ENCODE measurements around the gene TAF1C. TPM values are rescaled to one million over a fixed set of nuclear protein-coding genes. Genes with fewer than 3 reads are reported as not detected.

Gene TAF1C
- total RNA-seq, 1 experiment from 2014 or later = 40.2 TPM

DNA sequence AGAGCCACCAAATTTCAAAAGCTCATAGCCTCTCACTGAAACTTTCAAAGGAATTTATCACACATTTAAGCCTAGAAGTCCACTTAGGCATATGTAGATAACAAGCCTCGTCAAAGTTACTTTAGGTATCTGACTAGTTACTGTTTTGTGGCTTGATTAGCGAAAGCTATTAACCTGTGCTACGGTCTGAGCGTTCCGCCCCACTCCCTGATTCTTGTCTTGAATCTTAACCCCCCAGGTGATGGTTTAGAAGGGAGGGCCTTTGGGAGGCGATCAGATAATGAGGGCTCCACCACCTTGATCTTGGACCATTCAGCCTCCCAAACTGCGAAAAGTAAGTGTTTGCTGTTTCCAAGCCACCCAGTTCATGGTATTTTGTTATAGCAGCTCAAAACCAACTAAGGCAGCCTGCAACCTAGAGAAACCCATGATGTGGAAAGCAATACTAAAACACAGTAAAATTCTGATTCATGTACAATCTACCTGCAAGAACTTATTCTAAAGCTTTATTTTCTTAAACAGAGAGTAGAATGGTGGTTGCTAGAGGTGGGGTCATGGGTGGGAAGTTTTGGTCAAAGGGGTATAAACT lies 49.0 kb downstream of the TAF1C start:
- Histone ChIP-seq H2AFZ (no peak overlapping the region), H3K36me3 (ENCODE audit: low read depth) (no peaks in the 10 kb centered on the region; the same call in 1 of the 2 replicates), H3F3A (ENCODE audit: insufficient read depth, low read depth) (0 out of 2 replicates have a peak, but pooled peaks cover 7% of the 10 kb centered on the region), H3K27ac (peak overlapping the region; percentile 54; the same call in 1 of the 2 replicates), H3K4me3 (no peak overlapping the region), H3K9me3 (ENCODE audit: insufficient read depth, low read depth) (no peaks in the 10 kb centered on the region), H4K20me1 (ENCODE audit: insufficient read depth) (no peaks in the 10 kb centered on the region), H3K79me2 (ENCODE audit: low read depth) (peaks cover 49% of the 10 kb centered on the region), H3K4me2 (peak overlapping the region; percentile 67), H3K4me1 (replicated peaks; ENCODE audit: insufficient read depth) (peaks cover 21% of the 10 kb centered on the region), H3K27me3 (ENCODE audit: insufficient read depth, low read depth) (no peaks in the 10 kb centered on the region), H3K9me2 (ENCODE audit: insufficient read depth) (no peaks in the 10 kb centered on the region)
- DNase-seq = no peak
- no TSS peak for BruUV-seq (replicated peaks)
- TF ChIP-seq, protein P1, sequence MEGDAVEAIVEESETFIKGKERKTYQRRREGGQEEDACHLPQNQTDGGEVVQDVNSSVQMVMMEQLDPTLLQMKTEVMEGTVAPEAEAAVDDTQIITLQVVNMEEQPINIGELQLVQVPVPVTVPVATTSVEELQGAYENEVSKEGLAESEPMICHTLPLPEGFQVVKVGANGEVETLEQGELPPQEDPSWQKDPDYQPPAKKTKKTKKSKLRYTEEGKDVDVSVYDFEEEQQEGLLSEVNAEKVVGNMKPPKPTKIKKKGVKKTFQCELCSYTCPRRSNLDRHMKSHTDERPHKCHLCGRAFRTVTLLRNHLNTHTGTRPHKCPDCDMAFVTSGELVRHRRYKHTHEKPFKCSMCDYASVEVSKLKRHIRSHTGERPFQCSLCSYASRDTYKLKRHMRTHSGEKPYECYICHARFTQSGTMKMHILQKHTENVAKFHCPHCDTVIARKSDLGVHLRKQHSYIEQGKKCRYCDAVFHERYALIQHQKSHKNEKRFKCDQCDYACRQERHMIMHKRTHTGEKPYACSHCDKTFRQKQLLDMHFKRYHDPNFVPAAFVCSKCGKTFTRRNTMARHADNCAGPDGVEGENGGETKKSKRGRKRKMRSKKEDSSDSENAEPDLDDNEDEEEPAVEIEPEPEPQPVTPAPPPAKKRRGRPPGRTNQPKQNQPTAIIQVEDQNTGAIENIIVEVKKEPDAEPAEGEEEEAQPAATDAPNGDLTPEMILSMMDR (conservative IDR thresholded peaks at IDR 0.05) = no peak
- no peak for TF ChIP-seq EZH2 (IDR thresholded peaks at IDR 0.05; ENCODE audit: low read depth)
- POLR2A ChIA-PET (ENCODE audit: unreplicated experiment) = interaction anchor here (0.6 kb wide), 1 partner anchor 22 kb away, joined by 3 read pairs; no protein-coding TSS in a partner anchor
- intact Hi-C loops (cut with micrococcal nuclease; ENCODE audit: unreplicated experiment) = loop anchor here (1.0 kb wide), 1 partner anchor 19 kb away; no protein-coding TSS in a partner anchor
- CTCF ChIA-PET = interaction anchor here (0.6 to 0.7 kb wide), 2 partner anchors 33 to 53 kb away, joined by 3 to 5 read pairs; no protein-coding TSS in a partner anchor

DNA sequence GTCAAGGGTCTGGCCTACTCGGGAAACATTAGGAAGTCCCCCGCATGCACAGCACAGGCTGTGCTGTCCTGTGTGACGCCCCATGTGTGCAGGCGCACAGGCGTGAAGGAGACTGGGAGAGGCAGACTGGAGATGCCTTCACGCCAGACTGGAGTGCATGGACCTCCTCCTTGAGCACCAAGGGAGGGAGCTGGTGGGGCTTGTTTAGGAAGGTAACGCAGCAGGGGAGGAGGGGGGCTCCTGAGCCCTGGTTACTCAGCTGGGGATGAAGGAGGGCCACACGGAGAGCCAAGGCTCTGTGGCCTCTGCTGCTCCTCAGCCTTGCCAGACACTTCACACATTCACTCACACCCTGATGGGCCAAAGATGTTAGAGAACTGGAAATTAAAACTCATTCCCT lies 49.6 kb downstream of the TAF1C start:
- H4K20me1 ChIP-seq (ENCODE audit: insufficient read depth) = no peaks in the 10 kb centered on the region
- no peaks in the 10 kb centered on the region; the same call in 1 of the 2 replicates for H3K36me3 ChIP-seq (ENCODE audit: low read depth)
- BruUV-seq (replicated peaks) = no TSS peak
- no peaks in the 10 kb centered on the region for H3K9me3 ChIP-seq (ENCODE audit: insufficient read depth, low read depth)
- no peak overlapping the region for H3K4me3 ChIP-seq
- peaks cover 43% of the 10 kb centered on the region for H3K79me2 ChIP-seq (ENCODE audit: low read depth)
- ChIA-PET POLR2A (ENCODE audit: unreplicated experiment) (no interaction called here), CTCF (interaction anchor here (0.7 kb wide), 1 partner anchor 53 kb away, joined by 3 read pairs; no protein-coding TSS in a partner anchor)
- H3K4me1 ChIP-seq (replicated peaks; ENCODE audit: insufficient read depth) = peaks cover 21% of the 10 kb centered on the region
- no peaks in the 10 kb centered on the region for H3K27me3 ChIP-seq (ENCODE audit: insufficient read depth, low read depth)
- H3K27ac ChIP-seq = no peak overlapping the region
- H2AFZ ChIP-seq = no peak overlapping the region
- H3K9me2 ChIP-seq (ENCODE audit: insufficient read depth) = no peaks in the 10 kb centered on the region
- H3F3A ChIP-seq (ENCODE audit: insufficient read depth, low read depth) = 0 out of 2 replicates have a peak, but pooled peaks cover 7% of the 10 kb centered on the region
- intact Hi-C loops (cut with micrococcal nuclease; ENCODE audit: unreplicated experiment) = no loop called here
- H3K4me2 ChIP-seq = no peak overlapping the region
- DNase-seq = no peak
- TF ChIP-seq EZH2 (IDR thresholded peaks at IDR 0.05; ENCODE audit: low read depth) = no peak
- TF ChIP-seq, protein P1 (conservative IDR thresholded peaks at IDR 0.05) = no peak

DNA sequence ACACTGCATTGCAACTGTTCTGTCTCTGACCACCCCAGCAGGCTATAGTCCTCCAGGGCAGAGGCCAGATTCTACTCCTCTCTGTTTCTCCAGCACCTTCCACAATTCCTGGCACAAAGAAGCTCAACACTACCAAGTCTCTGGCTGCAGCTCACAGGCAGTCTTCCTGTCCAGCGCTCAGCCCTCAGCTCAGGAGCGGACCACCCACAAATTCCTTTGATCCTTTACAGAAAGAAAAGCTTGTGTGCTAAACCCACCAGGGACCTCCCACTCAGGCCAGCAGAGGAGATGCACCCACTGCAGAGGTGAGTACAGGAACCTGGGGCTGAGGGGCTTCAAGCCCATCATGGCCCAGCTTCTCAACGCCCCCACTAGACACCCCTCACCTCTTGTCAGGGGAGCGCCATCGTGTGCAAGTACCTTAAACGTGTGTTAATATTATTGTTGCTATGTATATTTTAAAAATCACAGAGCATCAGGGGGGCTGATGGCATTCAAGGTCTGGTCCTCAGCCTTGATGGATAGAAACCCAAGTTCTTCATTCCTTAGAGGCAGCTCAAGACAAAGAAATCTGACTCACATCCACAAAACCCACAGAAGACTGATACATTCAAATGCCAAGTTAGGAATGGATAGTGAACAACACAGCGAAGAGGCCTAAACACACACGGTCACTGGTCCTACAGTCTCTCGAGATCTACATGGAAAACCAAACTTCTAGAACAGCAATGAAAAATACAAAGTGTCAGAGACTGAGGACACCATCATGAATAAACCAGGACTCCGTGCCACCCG lies 50.3 kb downstream of the TAF1C start:
- DNase-seq = no peak
- no peak for TF ChIP-seq EZH2 (IDR thresholded peaks at IDR 0.05; ENCODE audit: low read depth)
- TF ChIP-seq, protein P1 (conservative IDR thresholded peaks at IDR 0.05) = no peak
- H3K27me3 ChIP-seq (ENCODE audit: insufficient read depth, low read depth) = no peaks in the 10 kb centered on the region
- H3K9me2 ChIP-seq (ENCODE audit: insufficient read depth) = no peaks in the 10 kb centered on the region
- no peaks in the 10 kb centered on the region for H3K9me3 ChIP-seq (ENCODE audit: insufficient read depth, low read depth)
- POLR2A ChIA-PET (ENCODE audit: unreplicated experiment) = no interaction called here
- H2AFZ ChIP-seq = no peak overlapping the region
- no peaks in the 10 kb centered on the region for H4K20me1 ChIP-seq (ENCODE audit: insufficient read depth)
- intact Hi-C loops (cut with micrococcal nuclease; ENCODE audit: unreplicated experiment) = no loop called here
- H3F3A ChIP-seq (ENCODE audit: insufficient read depth, low read depth) = 0 out of 2 replicates have a peak, but pooled peaks cover 7% of the 10 kb centered on the region
- CTCF ChIA-PET = interaction anchor here (0.6 kb wide), 1 partner anchor 707 kb away, joined by 3 read pairs; no protein-coding TSS in a partner anchor
- no peaks in the 10 kb centered on the region; the same call in 1 of the 2 replicates for H3K36me3 ChIP-seq (ENCODE audit: low read depth)
- H3K79me2 ChIP-seq (ENCODE audit: low read depth) = peaks cover 37% of the 10 kb centered on the region
- no peak overlapping the region for H3K27ac ChIP-seq
- peaks cover 21% of the 10 kb centered on the region for H3K4me1 ChIP-seq (replicated peaks; ENCODE audit: insufficient read depth)
- H3K4me2 ChIP-seq = no peak overlapping the region
- no TSS peak for BruUV-seq (replicated peaks)
- no peak overlapping the region for H3K4me3 ChIP-seq
